Right lobe of liver (tissue), 6 donors: Measurements from ENCODE around the gene CFAP53. TPM values are rescaled to one million over a fixed set of nuclear protein-coding genes. Genes with fewer than 3 reads are reported as not detected.

Experiments used
- ATAC-seq, 4 donors: fragments of 200-7000 bp; cut with Tn5 transposase; one replicate each; pipeline ENCODE4 v1.9.1; 2020; ENCODE audit warnings: mild to moderate bottlenecking in 4 of 4, moderate library complexity in 4 of 4
- DNase-seq, 3 donors: peaks; one replicate each; pipeline ENCODE4 v3.0.0-alpha.2; 2020
- H3K27ac ChIP-seq, 3 donors: fragments of 200-600 bp; one replicate each; pipeline ENCODE4 v1.8.0; 2022
- H3K27me3 ChIP-seq, 2 donors: fragments of 200-600 bp; one replicate each; pipeline ENCODE4 v1.8.0; 2022
- H3K36me3 ChIP-seq, 4 donors: fragments of 200-600 bp; sonication (generic) in 1 of 4; one replicate each; pipeline versions ENCODE4 v1.5.1 to v1.8.0; 2017 to 2022; ENCODE audit warnings: control low read depth in 1 of 4
- H3K4me1 ChIP-seq, 4 donors: fragments of 200-600 bp; sonication (generic) in 1 of 4; one replicate each; pipeline versions ENCODE4 v1.5.1 to v1.8.0; 2017 to 2022; ENCODE audit warnings: control low read depth in 1 of 4
- H3K4me3 ChIP-seq, 3 donors: fragments of 200-600 bp; one replicate each; pipeline ENCODE4 v1.8.0; 2022
- H3K9me3 ChIP-seq, 4 donors: fragments of 200-600 bp; sonication (generic) in 1 of 4; one replicate each; pipeline versions ENCODE4 v1.5.1 to v1.8.0; 2017 to 2022; ENCODE audit warnings: control low read depth in 1 of 4
- CTCF ChIP-seq, 4 donors: fragments of 200-600 bp in 3 of 4; fragments of 450-650 bp in 1 of 4; IDR thresholded peaks; one replicate each; pipeline versions ENCODE4 v1.5.1 to v1.8.0; 2016 to 2022; ENCODE audit warnings: antibody characterized with exemption in 4 of 4, mild to moderate bottlenecking in 2 of 4
- POLR2A ChIP-seq: fragments of 450-650 bp; IDR thresholded peaks from one replicate; pipeline ENCODE4 v1.6.1; 2017; ENCODE audit warnings: antibody characterized with exemption, mild to moderate bottlenecking
- WGBS: methylation state at CpG from one replicate; pipeline ENCODE4 v1.1.6; 2018; ENCODE audit warnings: low coverage, low lambda C conversion rate; ENCODE audit not compliant: insufficient coverage; ENCODE audit errors: missing lambda C conversion rate; 5-methylcytosine and 5-hydroxymethylcytosine counted together
- intact Hi-C, 2 donors: fragments of 100-400 bp; cut with DNase I; formaldehyde crosslinking; loops; one replicate each; pipeline versions ENCODE4 v1.11.2 to v1.14.1; 2022
- total RNA-seq, 6 experiments: library from RNA; depleted of rRNA in 2 of 6; stranded (reverse); fragments of >200 nt in 2 of 6; fragmentation: NEBNext Ultra II Directional in 3 of 6; extraction: Animal tissue kit (Norgen Biotek cat#: 25700) in 3 of 6; gene quantifications; one replicate each; pipeline versions ENCODE4 v1.1.0 to v1.2.4, GENCODE V29; 2016 to 2023
- donor health status: DM: no; HTN: yes; CAD: no.
- donor health status: DM: no; HTN: no; CAD: no.
- donor health status: DM: no; HTN: no; CAD: no.
- donor health status: DM: no; HTN: yes; CAD: no.
- donor health status: DM: no; HTN: yes; CAD: no.

The CFAP53 gene
- total RNA-seq, 6 experiments from 2014 or later = 0.13 to 0.17 (median 0.14) TPM; not detected in 3

- intact Hi-C loops = no loop called here
- Histone ChIP-seq H3K9me3 (no peaks in the 10 kb centered on the region), H3K4me3 (peak overlapping the region; percentile 62 to 92 (median 87)), H3K27me3 (no peaks in the 10 kb centered on the region), H3K36me3 (no peaks in the 10 kb centered on the region), H3K4me1 (peaks cover 0 to 11% (median 0%) of the 10 kb centered on the region in 4 donors), H3K27ac (peak overlapping the region in 2 of 3 donors; percentile 61 to 66)
- WGBS = 1% methylated on average over 21 of the region's 68 CpGs
- DNase-seq (peak; percentile 33 to 60 (median 45)), ATAC-seq (peak; percentile 5 to 35 (median 17))
- TF ChIP-seq CTCF (IDR thresholded peaks at IDR 0.05) (no peak), POLR2A (no peak)
These were observed 72.3 kb downstream of the CFAP53 start for GRCh38 chr18:50193796-50194630.

GRCh38 chr18:50192995-50193795 lies 73.1 kb downstream of the CFAP53 start:
- no peak for ATAC-seq
- Histone ChIP-seq H3K4me1 (peaks cover 0 to 11% (median 0%) of the 10 kb centered on the region in 4 donors), H3K27me3 (no peaks in the 10 kb centered on the region), H3K9me3 (no peaks in the 10 kb centered on the region), H3K36me3 (no peaks in the 10 kb centered on the region), H3K27ac (no peak overlapping the region), H3K4me3 (peak overlapping the region; percentile 62 to 92 (median 87))
- no peak for DNase-seq
- TF ChIP-seq CTCF (IDR thresholded peaks at IDR 0.05) (no peak), POLR2A (no peak)
- intact Hi-C loops = no loop called here
- 34% methylated on average over 18 of the region's 31 CpGs for WGBS

- Histone ChIP-seq H3K4me1 (peaks cover 0 to 11% (median 0%) of the 10 kb centered on the region in 4 donors), H3K9me3 (no peaks in the 10 kb centered on the region), H3K27me3 (no peaks in the 10 kb centered on the region), H3K36me3 (no peaks in the 10 kb centered on the region), H3K4me3 (no peak overlapping the region), H3K27ac (no peak overlapping the region)
- ATAC-seq (no peak), DNase-seq (no peak)
- TF ChIP-seq CTCF (IDR thresholded peaks at IDR 0.05) = no peak
- intact Hi-C loops = no loop called here
- WGBS = 75% methylated on average over 1 of the region's 1 CpG
These were observed 75.4 kb downstream of the CFAP53 start for GRCh38 chr18:50190926-50191325.

GRCh38 chr18:50190236-50190635 lies 76.1 kb downstream of the CFAP53 start:
- Histone ChIP-seq H3K4me3 (no peak overlapping the region), H3K9me3 (no peaks in the 10 kb centered on the region), H3K36me3 (no peaks in the 10 kb centered on the region), H3K27me3 (no peaks in the 10 kb centered on the region), H3K27ac (no peak overlapping the region), H3K4me1 (peaks cover 0 to 11% (median 0%) of the 10 kb centered on the region in 4 donors)
- no peak for DNase-seq
- no peak for ATAC-seq
- intact Hi-C loops = no loop called here
- TF ChIP-seq POLR2A = no peak
- TF ChIP-seq CTCF (IDR thresholded peaks at IDR 0.05) = no peak
- WGBS = 93% methylated on average over 1 of the region's 1 CpG
